ENCODE data around the gene AFF3. TPM values are rescaled to one million over a fixed set of nuclear protein-coding genes. Genes with fewer than 3 reads are reported as not detected.

The AFF3 gene
- total RNA-seq, 4 donors from 2014 or later = 3.1 to 5.0 (median 3.7) TPM

- Histone ChIP-seq H3K27ac (no peak overlapping the region), H3K36me3 (no peaks in the 10 kb centered on the region), H3K4me3 (no peak overlapping the region), H3K27me3 (no peaks in the 10 kb centered on the region), H3K4me1 (no peaks in the 10 kb centered on the region), H3K9me3 (no peaks in the 10 kb centered on the region)
- no peak for DNase-seq (ENCODE audit: low spot score in 2 of 2)
- TF ChIP-seq, protein P1, sequence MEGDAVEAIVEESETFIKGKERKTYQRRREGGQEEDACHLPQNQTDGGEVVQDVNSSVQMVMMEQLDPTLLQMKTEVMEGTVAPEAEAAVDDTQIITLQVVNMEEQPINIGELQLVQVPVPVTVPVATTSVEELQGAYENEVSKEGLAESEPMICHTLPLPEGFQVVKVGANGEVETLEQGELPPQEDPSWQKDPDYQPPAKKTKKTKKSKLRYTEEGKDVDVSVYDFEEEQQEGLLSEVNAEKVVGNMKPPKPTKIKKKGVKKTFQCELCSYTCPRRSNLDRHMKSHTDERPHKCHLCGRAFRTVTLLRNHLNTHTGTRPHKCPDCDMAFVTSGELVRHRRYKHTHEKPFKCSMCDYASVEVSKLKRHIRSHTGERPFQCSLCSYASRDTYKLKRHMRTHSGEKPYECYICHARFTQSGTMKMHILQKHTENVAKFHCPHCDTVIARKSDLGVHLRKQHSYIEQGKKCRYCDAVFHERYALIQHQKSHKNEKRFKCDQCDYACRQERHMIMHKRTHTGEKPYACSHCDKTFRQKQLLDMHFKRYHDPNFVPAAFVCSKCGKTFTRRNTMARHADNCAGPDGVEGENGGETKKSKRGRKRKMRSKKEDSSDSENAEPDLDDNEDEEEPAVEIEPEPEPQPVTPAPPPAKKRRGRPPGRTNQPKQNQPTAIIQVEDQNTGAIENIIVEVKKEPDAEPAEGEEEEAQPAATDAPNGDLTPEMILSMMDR (IDR thresholded peaks at IDR 0.05) = no peak
- TF ChIP-seq EP300 (IDR thresholded peaks at IDR 0.05) (no peak), POLR2AphosphoS5 (IDR thresholded peaks at IDR 0.05) (no peak), POLR2A (IDR thresholded peaks at IDR 0.05) (no peak)
- WGBS = 76% methylated on average over 3 of the region's 3 CpGs
Measured at GRCh38 chr2:99561804-99562203, 580.6 kb downstream of the AFF3 start.

GRCh38 chr2:99559075-99559662, 583.2 kb downstream of the AFF3 start:
- TF ChIP-seq, protein P1 (IDR thresholded peaks at IDR 0.05) = peak; percentile 98
- no peak for TF ChIP-seq POLR2A (IDR thresholded peaks at IDR 0.05)
- peak; percentile 91 to 95 for DNase-seq (ENCODE audit: low spot score in 2 of 2)

GRCh38 chr2:99555404-99555803, 587.0 kb downstream of the AFF3 start:
- Histone ChIP-seq H3K9me3 (no peaks in the 10 kb centered on the region), H3K36me3 (peaks cover 3% of the 10 kb centered on the region), H3K4me1 (no peaks in the 10 kb centered on the region), H3K27me3 (peaks cover 4% of the 10 kb centered on the region), H3K27ac (no peak overlapping the region), H3K4me3 (no peak overlapping the region)
- no peak for DNase-seq (ENCODE audit: low spot score in 2 of 2)
- TF ChIP-seq POLR2A (IDR thresholded peaks at IDR 0.05) = no peak
- TF ChIP-seq, protein P1 (IDR thresholded peaks at IDR 0.05) = no peak
- TF ChIP-seq EP300 (IDR thresholded peaks at IDR 0.05) = no peak
- no peak for TF ChIP-seq POLR2AphosphoS5 (IDR thresholded peaks at IDR 0.05)
- 74% methylated on average over 2 of the region's 2 CpGs for WGBS

More at GRCh38 chr2:99559075-99559662, 583.2 kb downstream of the AFF3 start:
- WGBS = 4% methylated on average over 17 of the region's 17 CpGs
- Histone ChIP-seq H3K4me3 (no peak overlapping the region), H3K4me1 (no peaks in the 10 kb centered on the region), H3K9me3 (no peaks in the 10 kb centered on the region), H3K36me3 (peaks cover 3% of the 10 kb centered on the region), H3K27ac (no peak overlapping the region), H3K27me3 (peaks cover 4% of the 10 kb centered on the region)

DNA sequence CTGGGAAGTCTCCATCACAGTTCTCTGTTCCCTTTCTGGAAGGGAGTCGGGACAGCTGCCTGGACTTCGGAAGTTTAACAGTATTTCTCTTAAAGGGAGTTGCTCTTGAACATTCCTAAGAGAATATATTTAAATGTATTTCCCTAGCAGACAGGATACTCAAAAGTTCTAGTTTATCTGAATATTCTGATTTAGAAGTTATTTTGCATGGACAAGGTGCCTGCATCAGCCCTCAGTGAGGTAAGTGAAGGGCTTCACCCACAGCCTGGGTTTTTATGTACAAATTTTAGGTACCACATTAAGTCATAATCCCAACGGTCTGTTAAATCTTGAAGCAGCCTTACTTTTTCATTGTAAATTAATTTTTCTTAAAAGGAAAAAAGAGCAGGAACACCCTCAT, 587.5 kb downstream of the AFF3 start:
- no peak for DNase-seq (ENCODE audit: low spot score in 2 of 2)

GRCh38 chr2:99554238-99554637, 588.2 kb downstream of the AFF3 start:
- DNase-seq (ENCODE audit: low spot score in 2 of 2) = no peak
- WGBS = 63% methylated on average over 23 of the region's 23 CpGs
- Histone ChIP-seq H3K4me1 (no peaks in the 10 kb centered on the region), H3K4me3 (no peak overlapping the region), H3K27ac (no peak overlapping the region), H3K36me3 (peaks cover 3% of the 10 kb centered on the region), H3K27me3 (peaks cover 4% of the 10 kb centered on the region), H3K9me3 (no peaks in the 10 kb centered on the region)
- TF ChIP-seq, protein P1 (IDR thresholded peaks at IDR 0.05) = no peak
- TF ChIP-seq POLR2AphosphoS5 (IDR thresholded peaks at IDR 0.05) (no peak), EP300 (IDR thresholded peaks at IDR 0.05) (no peak), POLR2A (IDR thresholded peaks at IDR 0.05) (no peak)

More for the DNA sequence above, 587.5 kb downstream of the AFF3 start:
- TF ChIP-seq, protein P1 (IDR thresholded peaks at IDR 0.05) = no peak
- no peak for TF ChIP-seq EP300 (IDR thresholded peaks at IDR 0.05)
- Histone ChIP-seq H3K27ac (no peak overlapping the region), H3K4me3 (no peak overlapping the region), H3K27me3 (peaks cover 4% of the 10 kb centered on the region), H3K9me3 (no peaks in the 10 kb centered on the region), H3K4me1 (no peaks in the 10 kb centered on the region), H3K36me3 (peaks cover 3% of the 10 kb centered on the region)
- WGBS = 80% methylated on average over 3 of the region's 3 CpGs
